ENCODE measurements around the gene MAB21L4. TPM values are rescaled to one million over a fixed set of nuclear protein-coding genes. Genes with fewer than 3 reads are reported as not detected.

The MAB21L4 gene
- total RNA-seq, 1 experiment from 2014 or later, result not detected

GRCh38 chr2:240925568-240926515 lies 29.9 kb upstream of the MAB21L4 start:
- no peak for DNase-seq (ENCODE audit: low read depth)

DNA sequence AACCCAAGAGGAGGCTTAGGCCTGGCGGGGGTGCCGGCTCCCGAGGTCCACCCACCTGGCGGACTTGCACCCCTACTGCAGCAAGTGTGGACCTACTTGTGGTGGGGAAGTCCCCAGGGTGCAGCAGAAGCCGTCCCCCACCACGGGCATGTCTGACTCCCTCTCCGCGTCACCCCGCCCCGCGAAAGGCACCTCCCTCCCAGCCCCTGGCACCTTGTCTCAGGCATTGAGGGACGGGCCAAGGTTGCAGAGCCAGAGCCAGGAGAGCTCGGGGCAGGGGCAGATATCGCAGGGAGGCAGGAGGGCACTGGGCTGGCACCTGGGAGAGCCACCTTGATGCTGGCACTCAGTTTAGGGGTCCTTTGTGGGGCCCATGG lies 29.2 kb upstream of the MAB21L4 start:
- no peak for DNase-seq (ENCODE audit: low read depth)

DNA sequence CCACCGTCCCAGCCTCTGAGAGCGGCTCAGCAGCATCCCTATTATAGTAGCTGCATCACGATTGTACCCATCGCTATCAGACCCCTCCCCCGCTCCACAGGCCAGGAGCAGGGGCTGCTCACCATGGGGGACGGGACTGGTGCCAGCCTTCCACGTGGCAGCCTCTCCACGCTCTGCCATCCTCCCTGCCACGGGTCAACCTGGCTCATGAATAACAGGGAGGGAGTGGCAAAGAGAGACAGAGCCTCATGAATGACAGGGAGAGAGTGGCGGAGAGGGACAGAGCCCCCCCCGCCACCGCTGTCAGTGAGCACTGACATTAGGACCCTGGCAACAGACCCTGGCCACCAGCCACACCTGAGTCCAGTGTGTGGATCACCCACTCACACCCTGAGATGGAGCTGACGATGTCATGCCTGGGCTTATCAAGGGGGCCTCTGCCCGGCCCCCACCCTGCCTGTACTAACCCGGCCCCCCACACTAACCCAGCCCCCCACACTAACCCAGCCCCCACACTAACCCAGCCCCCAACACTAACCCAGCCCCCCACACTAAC lies 27.1 kb upstream of the MAB21L4 start:
- no peak for DNase-seq (ENCODE audit: low read depth)

DNA sequence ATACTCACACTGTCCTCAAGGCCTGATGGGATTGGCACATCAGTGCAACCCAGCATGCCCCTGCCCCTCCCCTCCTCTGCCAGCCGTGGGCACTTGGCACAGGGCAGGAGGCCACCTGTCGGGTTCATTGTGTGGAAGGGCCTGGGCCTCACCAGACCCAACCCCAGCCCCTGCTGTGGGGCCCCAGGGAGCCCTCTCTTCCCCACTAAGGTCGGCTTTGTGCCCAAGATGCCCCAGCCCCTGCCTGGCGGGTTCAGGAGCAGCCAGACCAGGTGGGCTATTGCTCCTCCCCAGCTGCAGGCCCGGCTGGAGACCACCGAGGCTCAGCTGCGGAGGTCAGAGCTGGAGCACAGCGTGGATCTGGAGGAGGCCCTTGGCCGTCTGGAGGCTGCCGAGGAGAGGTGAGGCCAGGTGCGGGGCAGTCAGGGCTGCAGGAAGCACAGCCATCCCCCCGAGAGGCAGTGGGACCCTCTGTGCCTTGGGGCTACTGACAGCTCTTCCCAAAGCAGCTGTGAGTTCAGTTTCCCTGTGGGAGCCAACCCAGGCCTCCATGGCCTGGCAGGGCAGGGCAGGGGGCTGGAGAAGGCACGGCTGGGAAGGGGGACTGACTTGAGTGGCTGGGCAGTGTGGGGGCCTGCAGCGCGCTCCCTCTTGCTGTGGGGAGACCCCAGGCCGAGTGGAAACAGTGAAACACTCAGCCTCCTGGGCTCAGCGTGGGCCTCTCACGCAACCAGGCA lies 26.5 kb upstream of the MAB21L4 start:
- no peak for DNase-seq (ENCODE audit: low read depth)

- DNase-seq (ENCODE audit: low read depth), result no peak
Measured at GRCh38 chr2:240921995-240922244, 26.0 kb upstream of the MAB21L4 start.

GRCh38 chr2:240921311-240921994 lies 25.5 kb upstream of the MAB21L4 start:
- DNase-seq (ENCODE audit: low read depth), result peak; percentile 94

- DNase-seq (ENCODE audit: low read depth), result no peak
Measured at GRCh38 chr2:240920783-240921231, 24.9 kb upstream of the MAB21L4 start.

- DNase-seq (ENCODE audit: low read depth), result no peak
Measured at GRCh38 chr2:240919786-240920782, 24.1 kb upstream of the MAB21L4 start.

GRCh38 chr2:240919161-240919781 lies 23.3 kb upstream of the MAB21L4 start:
- DNase-seq (ENCODE audit: low read depth), result no peak

GRCh38 chr2:240918258-240919091 lies 22.5 kb upstream of the MAB21L4 start:
- no peak for DNase-seq (ENCODE audit: low read depth)

DNA sequence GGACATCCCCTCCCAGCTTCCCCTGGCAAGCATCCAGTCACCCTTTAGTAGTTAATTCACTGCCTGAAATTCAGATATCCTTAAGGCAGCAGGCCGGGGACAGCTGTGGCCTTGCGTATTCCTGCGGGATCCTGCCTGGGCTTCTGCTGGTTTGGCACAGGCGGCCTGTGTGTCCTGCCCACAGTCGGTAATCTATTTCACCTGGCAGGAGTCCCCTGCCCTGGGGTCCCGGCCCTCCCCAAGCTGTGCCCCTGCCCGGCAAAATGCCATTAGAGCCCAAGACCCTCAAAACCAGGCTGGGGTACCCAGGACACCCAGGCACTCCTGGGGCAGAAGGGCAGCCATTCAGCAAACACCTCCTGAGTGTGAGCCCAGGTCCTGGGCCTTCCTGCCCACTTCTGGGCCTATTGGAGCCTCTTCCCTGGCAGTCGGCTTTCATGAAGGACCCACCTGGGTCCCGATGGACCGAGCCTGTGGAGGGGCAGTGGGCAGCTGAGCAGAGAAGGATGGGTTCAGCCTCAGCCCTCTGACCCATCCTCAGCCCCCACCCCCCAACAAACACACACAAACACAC lies 21.8 kb upstream of the MAB21L4 start:
- no peak for DNase-seq (ENCODE audit: low read depth)

GRCh38 chr2:240917009-240917683 lies 21.2 kb upstream of the MAB21L4 start:
- DNase-seq (ENCODE audit: low read depth), result no peak

DNA sequence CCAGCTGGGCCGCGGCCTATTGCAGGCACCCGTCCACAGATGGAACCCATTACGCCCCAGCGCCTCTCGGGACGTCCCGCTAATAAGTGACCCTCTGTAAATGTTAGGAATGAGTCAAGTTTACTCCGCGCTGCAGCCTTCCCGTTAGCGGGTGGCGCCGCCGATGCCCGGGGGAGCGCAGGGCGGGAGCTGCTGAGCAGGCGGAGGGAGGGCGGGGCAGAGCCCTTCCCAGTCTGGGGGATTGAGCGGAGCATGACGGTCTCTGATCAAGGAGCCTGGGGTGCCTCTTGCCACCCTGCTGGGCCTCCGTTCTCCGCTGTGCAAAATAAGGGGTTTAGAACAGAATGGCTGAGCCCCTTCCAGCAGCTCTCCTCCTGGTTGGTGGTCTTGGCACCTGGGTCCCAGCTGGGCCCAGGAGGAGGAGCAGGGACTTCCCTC lies 20.6 kb upstream of the MAB21L4 start:
- DNase-seq (ENCODE audit: low read depth), result no peak

GRCh38 chr2:240915526-240916341 lies 19.8 kb upstream of the MAB21L4 start:
- no peak for DNase-seq (ENCODE audit: low read depth)

- DNase-seq (ENCODE audit: low read depth), result no peak
Measured at GRCh38 chr2:240914645-240915525, 18.9 kb upstream of the MAB21L4 start.
